ENCODE measurements around the gene GPR135. TPM values are rescaled to one million over a fixed set of nuclear protein-coding genes. Genes with fewer than 3 reads are reported as not detected.

The GPR135 gene
- total and polyA plus RNA-seq, 2 of the 13 experiments (the other 11 are each of a cell fraction or from before 2014, with no cell fraction given), result 0.46 to 1.3 TPM

DNA sequence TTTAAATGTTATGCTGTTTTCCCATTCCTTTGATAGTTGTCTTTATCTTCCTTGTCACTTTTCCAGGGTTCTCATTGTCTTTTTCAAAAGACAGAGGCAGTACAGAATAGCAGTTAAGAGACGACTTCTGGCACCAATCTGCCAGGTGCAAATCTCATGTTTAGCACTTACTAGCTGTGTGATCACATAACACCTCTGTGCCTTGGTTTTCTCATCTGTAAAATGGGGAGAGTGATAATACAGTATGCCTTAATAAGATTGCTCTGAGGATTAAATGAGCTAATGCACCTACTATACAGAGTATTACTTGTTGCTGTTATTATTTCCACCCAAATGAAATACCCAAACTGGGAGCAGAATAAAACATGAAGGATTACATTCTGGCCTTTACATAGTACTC is 4.8 kb downstream of the GPR135 start:
- Histone ChIP-seq H3K27me3 (ENCODE audit: control insufficient read depth in 1 of 2, insufficient read depth in 2 of 2, low read length in 2 of 2) (no peaks in the 10 kb centered on the region), H3K27ac (ENCODE audit: extremely low read length, insufficient read depth, low read length) (no peak overlapping the region), H3K9ac (ENCODE audit: insufficient read depth, low read depth, low read length) (no peak overlapping the region), H3K36me3 (replicated peaks in 1 of 2; ENCODE audit: control insufficient read depth in 1 of 2, insufficient read depth in 2 of 2, low read length in 2 of 2) (peaks cover 0 to 5% of the 10 kb centered on the region in 2 experiments; a peak in 1 of 5 replicates), H3K4me1 (ENCODE audit: insufficient read depth, low read length) (peaks cover 14% of the 10 kb centered on the region), H2AFZ (ENCODE audit: low read length) (no peak overlapping the region), H3K79me2 (ENCODE audit: insufficient read depth, low read length) (no peaks in the 10 kb centered on the region), H3K4me2 (ENCODE audit: low read depth, low read length) (no peak overlapping the region), H3K9me3 (ENCODE audit: low read length) (no peaks in the 10 kb centered on the region), H3K4me3 (replicated peaks in 1 of 3; ENCODE audit: insufficient read depth in 1 of 3, low read depth in 2 of 3, low read length in 3 of 3) (no peak overlapping the region), H4K20me1 (ENCODE audit: insufficient read depth, low read length) (no peaks in the 10 kb centered on the region)
- ChIA-PET POLR2A (no interaction called here), CTCF (ENCODE audit: low intra/inter-chr PET ratio, low total read pairs) (no interaction called here)
- in situ Hi-C loops (cut with HindIII; ENCODE audit: extremely low pct_ligation_motif_present, low pct_unique_long_range_greater_than_20kb) (no loop called here), intact Hi-C loops (cut with micrococcal nuclease; ENCODE audit: unreplicated experiment) (no loop called here)
- DNase-seq (ENCODE audit: low spot score) (no peak), ATAC-seq (no peak), FAIRE-seq (no peak)
- 96% methylated on average over 1 of the region's 1 CpG for WGBS (ENCODE audit: low lambda C conversion rate)
- BruUV-seq (replicated peaks), result no TSS peak
- TF ChIP-seq ZNF629 (CRISPR knock-in tag; conservative IDR thresholded peaks at IDR 0.05), result peak; percentile 70
- TF ChIP-seq CBX2 (IDR thresholded peaks at IDR 0.05; ENCODE audit: low read depth, low read length), result no peak
- TF ChIP-seq CBX2 (CRISPR knock-in tag; IDR thresholded peaks at IDR 0.05; ENCODE audit: low read depth), result no peak

DNA sequence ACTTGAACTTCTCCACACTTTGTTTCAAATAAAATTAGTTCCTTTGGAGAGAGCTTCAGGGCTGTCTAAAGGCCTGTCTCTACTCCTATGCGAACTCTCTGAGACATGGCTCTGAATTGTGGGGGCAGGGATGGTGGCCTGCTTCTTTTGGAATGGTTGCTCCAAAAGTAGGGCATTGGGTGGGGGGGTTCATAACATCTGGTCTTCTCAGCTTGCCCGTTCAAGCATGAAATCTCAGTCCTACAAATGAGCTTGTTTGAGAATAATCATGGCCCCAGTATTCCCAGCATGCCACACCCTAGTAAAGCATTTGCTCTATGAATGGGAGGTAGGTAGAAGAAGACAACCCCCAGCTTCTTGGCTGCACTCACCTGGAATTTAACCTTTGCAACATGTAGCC is 6.7 kb downstream of the GPR135 start:
- Histone ChIP-seq H3K4me1 (ENCODE audit: insufficient read depth, low read length) (0 out of 2 replicates have a peak, but pooled peaks cover 4% of the 10 kb centered on the region), H3K27me3 (ENCODE audit: control insufficient read depth in 1 of 2, insufficient read depth in 2 of 2, low read length in 2 of 2) (no peaks in the 10 kb centered on the region), H3K4me3 (replicated peaks in 1 of 3; ENCODE audit: insufficient read depth in 1 of 3, low read depth in 2 of 3, low read length in 3 of 3) (no peak overlapping the region), H3K36me3 (replicated peaks in 1 of 2; ENCODE audit: control insufficient read depth in 1 of 2, insufficient read depth in 2 of 2, low read length in 2 of 2) (peaks cover 0 to 5% of the 10 kb centered on the region in 2 experiments; a peak in 1 of 5 replicates), H4K20me1 (ENCODE audit: insufficient read depth, low read length) (no peaks in the 10 kb centered on the region), H3K9me3 (ENCODE audit: low read length) (no peaks in the 10 kb centered on the region), H3K27ac (ENCODE audit: extremely low read length, insufficient read depth, low read length) (no peak overlapping the region), H2AFZ (ENCODE audit: low read length) (no peak overlapping the region), H3K79me2 (ENCODE audit: insufficient read depth, low read length) (no peaks in the 10 kb centered on the region), H3K9ac (ENCODE audit: insufficient read depth, low read depth, low read length) (no peak overlapping the region), H3K4me2 (ENCODE audit: low read depth, low read length) (no peak overlapping the region)
- intact Hi-C loops (cut with micrococcal nuclease; ENCODE audit: unreplicated experiment) (no loop called here), in situ Hi-C loops (cut with HindIII; ENCODE audit: extremely low pct_ligation_motif_present, low pct_unique_long_range_greater_than_20kb) (no loop called here)
- no peak for DNase-seq (ENCODE audit: low spot score)
- POLR2A ChIA-PET, result no interaction called here
- 100% methylated on average over 2 of the region's 2 CpGs for WGBS (ENCODE audit: low lambda C conversion rate)
- BruUV-seq (replicated peaks), result no TSS peak
- FAIRE-seq, result no peak
- no peak for ATAC-seq
- CTCF ChIA-PET (ENCODE audit: low intra/inter-chr PET ratio, low total read pairs), result no interaction called here
- no peak for TF ChIP-seq ZNF264 (CRISPR knock-in tag; IDR thresholded peaks at IDR 0.05)
- TF ChIP-seq PTBP1 (IDR thresholded peaks at IDR 0.05; ENCODE audit: low read depth, low read length, poor library complexity, severe bottlenecking), result no peak
- TF ChIP-seq ZSCAN12 (CRISPR knock-in tag; IDR thresholded peaks at IDR 0.05), result no peak
- TF ChIP-seq MXI1 (IDR thresholded peaks at IDR 0.05; ENCODE audit: borderline replicate concordance, low read depth, low read length), result no peak
- TF ChIP-seq KAT2B (IDR thresholded peaks at IDR 0.05; ENCODE audit: borderline replicate concordance, low read depth, low read length), result no peak
- TF ChIP-seq, protein P1, sequence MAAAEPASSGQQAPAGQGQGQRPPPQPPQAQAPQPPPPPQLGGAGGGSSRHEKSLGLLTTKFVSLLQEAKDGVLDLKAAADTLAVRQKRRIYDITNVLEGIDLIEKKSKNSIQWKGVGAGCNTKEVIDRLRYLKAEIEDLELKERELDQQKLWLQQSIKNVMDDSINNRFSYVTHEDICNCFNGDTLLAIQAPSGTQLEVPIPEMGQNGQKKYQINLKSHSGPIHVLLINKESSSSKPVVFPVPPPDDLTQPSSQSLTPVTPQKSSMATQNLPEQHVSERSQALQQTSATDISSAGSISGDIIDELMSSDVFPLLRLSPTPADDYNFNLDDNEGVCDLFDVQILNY (CRISPR knock-in tag; conservative IDR thresholded peaks at IDR 0.05), result no peak
- TF ChIP-seq, protein P2, sequence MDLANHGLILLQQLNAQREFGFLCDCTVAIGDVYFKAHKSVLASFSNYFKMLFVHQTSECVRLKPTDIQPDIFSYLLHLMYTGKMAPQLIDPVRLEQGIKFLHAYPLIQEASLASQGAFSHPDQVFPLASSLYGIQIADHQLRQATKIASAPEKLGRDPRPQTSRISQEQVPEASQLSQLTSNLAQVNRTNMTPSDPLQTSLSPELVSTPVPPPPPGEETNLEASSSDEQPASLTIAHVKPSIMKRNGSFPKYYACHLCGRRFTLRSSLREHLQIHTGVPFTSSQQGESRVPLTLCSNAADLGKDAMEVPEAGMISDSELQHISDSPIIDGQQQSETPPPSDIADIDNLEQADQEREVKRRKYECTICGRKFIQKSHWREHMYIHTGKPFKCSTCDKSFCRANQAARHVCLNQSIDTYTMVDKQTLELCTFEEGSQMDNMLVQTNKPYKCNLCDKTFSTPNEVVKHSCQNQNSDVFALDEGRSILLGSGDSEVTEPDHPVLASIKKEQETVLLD (CRISPR knock-in tag; IDR thresholded peaks at IDR 0.05; ENCODE audit: low read depth), result no peak
- TF ChIP-seq ZNF343 (CRISPR knock-in tag; IDR thresholded peaks at IDR 0.05), result no peak
- TF ChIP-seq IRX3 (CRISPR knock-in tag; IDR thresholded peaks at IDR 0.05; ENCODE audit: borderline replicate concordance, low read depth), result no peak
- no peak for TF ChIP-seq GZF1 (CRISPR knock-in tag; IDR thresholded peaks at IDR 0.05)
- no peak for TF ChIP-seq NFATC3 (CRISPR knock-in tag; IDR thresholded peaks at IDR 0.05)

Measured in HepG2 (cell line).